Mammary epithelial cell (primary cell): ENCODE measurements around the gene MIER3.

Experiments used
- EZH2 ChIP-seq: IDR thresholded peaks from 2 replicates; pipeline ENCODE4 v1.6.1; 2012; ENCODE audit warnings: low read length, inconsistent platforms, borderline replicate concordance
- TF ChIP-seq, protein P1 (sequence below), 2 donors: IDR thresholded peaks in 1 of 2; conservative IDR thresholded peaks in 1 of 2; 2 replicates each; pipeline ENCODE4 v1.5.1; 2011 to 2012; ENCODE audit warnings: inconsistent platforms in 2 of 2, low read length in 2 of 2, mild to moderate bottlenecking in 2 of 2, control low read depth in 1 of 2, low read depth in 1 of 2; ENCODE audit not compliant: insufficient read depth in 1 of 2; ENCODE audit errors: extremely low read depth in 1 of 2

DNA sequence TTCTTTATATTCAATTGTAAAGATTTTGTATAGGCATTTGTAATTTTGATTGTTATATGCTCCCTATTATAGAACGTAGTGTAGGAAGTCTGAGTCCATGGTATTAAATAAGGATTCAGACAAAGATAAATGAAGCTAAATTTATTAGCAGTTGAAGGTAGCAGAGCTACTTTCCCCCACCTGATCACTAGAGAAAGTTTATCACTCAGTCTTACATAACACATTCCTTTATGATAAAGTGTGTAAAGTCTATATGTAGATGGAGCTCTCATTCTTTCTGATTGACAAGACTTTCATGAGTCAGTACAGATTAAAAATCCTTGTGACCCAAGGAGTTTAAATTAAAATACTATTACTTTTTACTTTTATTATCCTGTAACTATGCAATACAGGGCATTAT, 2.3 kb upstream of the MIER3 start:
- TF ChIP-seq, protein P1, sequence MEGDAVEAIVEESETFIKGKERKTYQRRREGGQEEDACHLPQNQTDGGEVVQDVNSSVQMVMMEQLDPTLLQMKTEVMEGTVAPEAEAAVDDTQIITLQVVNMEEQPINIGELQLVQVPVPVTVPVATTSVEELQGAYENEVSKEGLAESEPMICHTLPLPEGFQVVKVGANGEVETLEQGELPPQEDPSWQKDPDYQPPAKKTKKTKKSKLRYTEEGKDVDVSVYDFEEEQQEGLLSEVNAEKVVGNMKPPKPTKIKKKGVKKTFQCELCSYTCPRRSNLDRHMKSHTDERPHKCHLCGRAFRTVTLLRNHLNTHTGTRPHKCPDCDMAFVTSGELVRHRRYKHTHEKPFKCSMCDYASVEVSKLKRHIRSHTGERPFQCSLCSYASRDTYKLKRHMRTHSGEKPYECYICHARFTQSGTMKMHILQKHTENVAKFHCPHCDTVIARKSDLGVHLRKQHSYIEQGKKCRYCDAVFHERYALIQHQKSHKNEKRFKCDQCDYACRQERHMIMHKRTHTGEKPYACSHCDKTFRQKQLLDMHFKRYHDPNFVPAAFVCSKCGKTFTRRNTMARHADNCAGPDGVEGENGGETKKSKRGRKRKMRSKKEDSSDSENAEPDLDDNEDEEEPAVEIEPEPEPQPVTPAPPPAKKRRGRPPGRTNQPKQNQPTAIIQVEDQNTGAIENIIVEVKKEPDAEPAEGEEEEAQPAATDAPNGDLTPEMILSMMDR (conservative IDR thresholded peaks at IDR 0.05 in 1 of 2, IDR thresholded peaks at IDR 0.05 in 1 of 2; ENCODE audit: extremely low read depth in 1 of 2, insufficient read depth in 1 of 2, low read depth in 1 of 2, low read length in 2 of 2), result no peak
- TF ChIP-seq EZH2, result no peak
